WTC11 (cell line): Measurements from ENCODE around the gene IQCE. TPM values are rescaled to one million over a fixed set of nuclear protein-coding genes. Genes with fewer than 3 reads are reported as not detected.

Source experiments
- ATAC-seq: fragments of 200-7000 bp; cut with Tn5 transposase; 2 replicates; pipeline ENCODE4 v1.10.0; 2021; ENCODE audit warnings: mild to moderate bottlenecking, moderate library complexity
- CTCF ChIA-PET: fragments of 300-600 bp; sonication (Branson Sonifier 250); formaldehyde crosslinking; loops from one replicate; lab custom pipeline; 2021; ENCODE audit warnings: antibody characterized with exemption; lab: Charles Lee
- POLR2A ChIA-PET: fragments of 350-600 bp; sonication (Branson Sonifier 250); formaldehyde crosslinking; loops from one replicate; lab custom pipeline; 2021; ENCODE audit warnings: antibody characterized with exemption; lab: Charles Lee
- DNase-seq: peaks from one replicate; pipeline ENCODE4 v3.0.0; 2021; ENCODE audit warnings: low spot score
- H3K27ac Mint-ChIP-seq: 2 replicates; pipeline ENCODE4 v1.8.0; 2021; ENCODE audit warnings: mixed read lengths
- H3K27me3 Mint-ChIP-seq: 2 replicates; pipeline ENCODE4 v1.8.0; 2021; ENCODE audit warnings: low read depth, mild to moderate bottlenecking, moderate library complexity, mixed read lengths
- H3K36me3 Mint-ChIP-seq: 2 replicates; pipeline ENCODE4 v1.8.0; 2021; ENCODE audit warnings: mixed read lengths
- H3K4me1 Mint-ChIP-seq: 2 replicates; pipeline ENCODE4 v1.8.0; 2022; ENCODE audit warnings: mixed read lengths
- H3K4me3 Mint-ChIP-seq: 2 replicates; pipeline ENCODE4 v1.8.0; 2021; ENCODE audit warnings: mild to moderate bottlenecking, moderate library complexity, mixed read lengths
- H3K9me3 Mint-ChIP-seq: 2 replicates; pipeline ENCODE4 v1.8.0; 2021; ENCODE audit warnings: mixed read lengths
- ATF1 ChIP-seq: sonication (generic); formaldehyde crosslinking; IDR thresholded peaks from 2 replicates; pipeline ENCODE4 v1.8.1; 2023; ENCODE audit warnings: mild to moderate bottlenecking, moderate library complexity, missing genetic modification reagents
- ATF3 ChIP-seq: sonication (generic); formaldehyde crosslinking; conservative IDR thresholded peaks from 2 replicates; pipeline ENCODE4 v1.8.1; 2022; ENCODE audit warnings: mild to moderate bottlenecking, missing genetic modification reagents
- ESRRA ChIP-seq: sonication (generic); formaldehyde crosslinking; IDR thresholded peaks from 2 replicates; pipeline ENCODE4 v1.8.1; 2022; ENCODE audit warnings: mild to moderate bottlenecking, missing genetic modification reagents, borderline replicate concordance
- ETV6 ChIP-seq: sonication (generic); formaldehyde crosslinking; IDR thresholded peaks from 2 replicates; pipeline ENCODE4 v1.8.1; 2022; ENCODE audit warnings: mild to moderate bottlenecking, missing genetic modification reagents
- FOXP1 ChIP-seq: sonication (generic); formaldehyde crosslinking; IDR thresholded peaks from 2 replicates; pipeline ENCODE4 v1.8.0; 2022; ENCODE audit warnings: missing genetic modification reagents, mild to moderate bottlenecking, moderate library complexity, borderline replicate concordance
- HMGXB4 ChIP-seq: sonication (generic); formaldehyde crosslinking; IDR thresholded peaks from 2 replicates; pipeline ENCODE4 v1.8.1; 2023; ENCODE audit warnings: mild to moderate bottlenecking, moderate library complexity, missing genetic modification reagents
- NR1H2 ChIP-seq: sonication (generic); formaldehyde crosslinking; IDR thresholded peaks from 2 replicates; pipeline ENCODE4 v1.9.0; 2021; ENCODE audit warnings: mild to moderate bottlenecking, moderate library complexity, missing genetic modification reagents
- RELA ChIP-seq: sonication (generic); formaldehyde crosslinking; IDR thresholded peaks from 2 replicates; pipeline ENCODE4 v1.8.1; 2022; ENCODE audit warnings: missing genetic modification reagents, mild to moderate bottlenecking, borderline replicate concordance
- RORB ChIP-seq: fragments of 250-450 bp; sonication (Bioruptor Pico); IDR thresholded peaks from 2 replicates; pipeline ENCODE4 v1.9.0; 2021; ENCODE audit warnings: mild to moderate bottlenecking
- ZNF138 ChIP-seq: sonication (generic); formaldehyde crosslinking; conservative IDR thresholded peaks from 2 replicates; pipeline ENCODE4 v1.8.1; 2022; ENCODE audit warnings: mild to moderate bottlenecking, moderate library complexity, missing genetic modification reagents
- ZNF416 ChIP-seq: fragments of 250-450 bp; sonication (Bioruptor Pico); IDR thresholded peaks from 2 replicates; pipeline ENCODE4 v1.9.0; 2021; ENCODE audit warnings: mild to moderate bottlenecking, inconsistent platforms
- ZNF671 ChIP-seq: fragments of 250-450 bp; sonication (Bioruptor Pico); IDR thresholded peaks from 2 replicates; pipeline ENCODE4 v1.8.0; 2021; ENCODE audit warnings: mild to moderate bottlenecking
- total RNA-seq: library from RNA; stranded (reverse); gene quantifications from 3 replicates; pipeline ENCODE4 v1.2.3, GENCODE V29; 2021
- TF ChIP-seq, protein P1 (sequence below): sonication (generic); formaldehyde crosslinking; IDR thresholded peaks from 2 replicates; pipeline ENCODE4 v1.8.1; 2023; ENCODE audit warnings: mild to moderate bottlenecking, missing genetic modification reagents, moderate library complexity
- TF ChIP-seq, protein P2 (sequence below): sonication (generic); formaldehyde crosslinking; IDR thresholded peaks from 2 replicates; pipeline ENCODE4 v1.8.0; 2023; ENCODE audit warnings: missing genetic modification reagents, mild to moderate bottlenecking, borderline replicate concordance
- TF ChIP-seq, protein P3 (sequence below): sonication (generic); formaldehyde crosslinking; IDR thresholded peaks from 2 replicates; pipeline ENCODE4 v1.8.1; 2022; ENCODE audit warnings: missing genetic modification reagents, borderline replicate concordance
- TF ChIP-seq, protein P4 (sequence below): sonication (generic); formaldehyde crosslinking; IDR thresholded peaks from 2 replicates; pipeline ENCODE4 v1.8.0; 2022; ENCODE audit warnings: mild to moderate bottlenecking, missing genetic modification reagents
- TF ChIP-seq, protein P5 (sequence below): sonication (generic); formaldehyde crosslinking; IDR thresholded peaks from 2 replicates; pipeline ENCODE4 v1.8.0; 2022; ENCODE audit warnings: mild to moderate bottlenecking, missing genetic modification reagents

IQCE gene
- total RNA-seq, 1 experiment from 2014 or later = 4.4 TPM

- peaks cover 30% of the 10 kb centered on the region for H3K4me1 Mint-ChIP-seq
- no peak overlapping the region for H3K4me3 Mint-ChIP-seq
- POLR2A ChIA-PET = interaction anchor here (1.9 kb wide), 1 partner anchor 20 kb away, joined by 6 read pairs; no protein-coding TSS in a partner anchor
- TF ChIP-seq NR1H2 (CRISPR knock-in tag) = no peak
- TF ChIP-seq, protein P1, sequence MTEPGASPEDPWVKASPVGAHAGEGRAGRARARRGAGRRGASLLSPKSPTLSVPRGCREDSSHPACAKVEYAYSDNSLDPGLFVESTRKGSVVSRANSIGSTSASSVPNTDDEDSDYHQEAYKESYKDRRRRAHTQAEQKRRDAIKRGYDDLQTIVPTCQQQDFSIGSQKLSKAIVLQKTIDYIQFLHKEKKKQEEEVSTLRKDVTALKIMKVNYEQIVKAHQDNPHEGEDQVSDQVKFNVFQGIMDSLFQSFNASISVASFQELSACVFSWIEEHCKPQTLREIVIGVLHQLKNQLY (CRISPR knock-in tag) = no peak
- TF ChIP-seq, protein P2, sequence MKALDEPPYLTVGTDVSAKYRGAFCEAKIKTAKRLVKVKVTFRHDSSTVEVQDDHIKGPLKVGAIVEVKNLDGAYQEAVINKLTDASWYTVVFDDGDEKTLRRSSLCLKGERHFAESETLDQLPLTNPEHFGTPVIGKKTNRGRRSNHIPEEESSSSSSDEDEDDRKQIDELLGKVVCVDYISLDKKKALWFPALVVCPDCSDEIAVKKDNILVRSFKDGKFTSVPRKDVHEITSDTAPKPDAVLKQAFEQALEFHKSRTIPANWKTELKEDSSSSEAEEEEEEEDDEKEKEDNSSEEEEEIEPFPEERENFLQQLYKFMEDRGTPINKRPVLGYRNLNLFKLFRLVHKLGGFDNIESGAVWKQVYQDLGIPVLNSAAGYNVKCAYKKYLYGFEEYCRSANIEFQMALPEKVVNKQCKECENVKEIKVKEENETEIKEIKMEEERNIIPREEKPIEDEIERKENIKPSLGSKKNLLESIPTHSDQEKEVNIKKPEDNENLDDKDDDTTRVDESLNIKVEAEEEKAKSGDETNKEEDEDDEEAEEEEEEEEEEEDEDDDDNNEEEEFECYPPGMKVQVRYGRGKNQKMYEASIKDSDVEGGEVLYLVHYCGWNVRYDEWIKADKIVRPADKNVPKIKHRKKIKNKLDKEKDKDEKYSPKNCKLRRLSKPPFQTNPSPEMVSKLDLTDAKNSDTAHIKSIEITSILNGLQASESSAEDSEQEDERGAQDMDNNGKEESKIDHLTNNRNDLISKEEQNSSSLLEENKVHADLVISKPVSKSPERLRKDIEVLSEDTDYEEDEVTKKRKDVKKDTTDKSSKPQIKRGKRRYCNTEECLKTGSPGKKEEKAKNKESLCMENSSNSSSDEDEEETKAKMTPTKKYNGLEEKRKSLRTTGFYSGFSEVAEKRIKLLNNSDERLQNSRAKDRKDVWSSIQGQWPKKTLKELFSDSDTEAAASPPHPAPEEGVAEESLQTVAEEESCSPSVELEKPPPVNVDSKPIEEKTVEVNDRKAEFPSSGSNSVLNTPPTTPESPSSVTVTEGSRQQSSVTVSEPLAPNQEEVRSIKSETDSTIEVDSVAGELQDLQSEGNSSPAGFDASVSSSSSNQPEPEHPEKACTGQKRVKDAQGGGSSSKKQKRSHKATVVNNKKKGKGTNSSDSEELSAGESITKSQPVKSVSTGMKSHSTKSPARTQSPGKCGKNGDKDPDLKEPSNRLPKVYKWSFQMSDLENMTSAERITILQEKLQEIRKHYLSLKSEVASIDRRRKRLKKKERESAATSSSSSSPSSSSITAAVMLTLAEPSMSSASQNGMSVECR (CRISPR knock-in tag) = no peak
- TF ChIP-seq ATF3 = no peak
- no peak for TF ChIP-seq ETV6
- TF ChIP-seq, protein P3, sequence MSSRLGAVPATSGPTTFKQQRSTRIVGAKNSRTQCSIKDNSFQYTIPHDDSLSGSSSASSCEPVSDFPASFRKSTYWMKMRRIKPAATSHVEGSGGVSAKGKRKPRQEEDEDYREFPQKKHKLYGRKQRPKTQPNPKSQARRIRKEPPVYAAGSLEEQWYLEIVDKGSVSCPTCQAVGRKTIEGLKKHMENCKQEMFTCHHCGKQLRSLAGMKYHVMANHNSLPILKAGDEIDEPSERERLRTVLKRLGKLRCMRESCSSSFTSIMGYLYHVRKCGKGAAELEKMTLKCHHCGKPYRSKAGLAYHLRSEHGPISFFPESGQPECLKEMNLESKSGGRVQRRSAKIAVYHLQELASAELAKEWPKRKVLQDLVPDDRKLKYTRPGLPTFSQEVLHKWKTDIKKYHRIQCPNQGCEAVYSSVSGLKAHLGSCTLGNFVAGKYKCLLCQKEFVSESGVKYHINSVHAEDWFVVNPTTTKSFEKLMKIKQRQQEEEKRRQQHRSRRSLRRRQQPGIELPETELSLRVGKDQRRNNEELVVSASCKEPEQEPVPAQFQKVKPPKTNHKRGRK (CRISPR knock-in tag) = no peak
- no peak for TF ChIP-seq ATF1
- TF ChIP-seq, protein P4, sequence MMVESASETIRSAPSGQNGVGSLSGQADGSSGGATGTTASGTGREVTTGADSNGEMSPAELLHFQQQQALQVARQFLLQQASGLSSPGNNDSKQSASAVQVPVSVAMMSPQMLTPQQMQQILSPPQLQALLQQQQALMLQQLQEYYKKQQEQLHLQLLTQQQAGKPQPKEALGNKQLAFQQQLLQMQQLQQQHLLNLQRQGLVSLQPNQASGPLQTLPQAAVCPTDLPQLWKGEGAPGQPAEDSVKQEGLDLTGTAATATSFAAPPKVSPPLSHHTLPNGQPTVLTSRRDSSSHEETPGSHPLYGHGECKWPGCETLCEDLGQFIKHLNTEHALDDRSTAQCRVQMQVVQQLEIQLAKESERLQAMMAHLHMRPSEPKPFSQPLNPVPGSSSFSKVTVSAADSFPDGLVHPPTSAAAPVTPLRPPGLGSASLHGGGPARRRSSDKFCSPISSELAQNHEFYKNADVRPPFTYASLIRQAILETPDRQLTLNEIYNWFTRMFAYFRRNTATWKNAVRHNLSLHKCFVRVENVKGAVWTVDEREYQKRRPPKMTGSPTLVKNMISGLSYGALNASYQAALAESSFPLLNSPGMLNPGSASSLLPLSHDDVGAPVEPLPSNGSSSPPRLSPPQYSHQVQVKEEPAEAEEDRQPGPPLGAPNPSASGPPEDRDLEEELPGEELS (CRISPR knock-in tag) = no peak
- no peak for TF ChIP-seq HMGXB4
- TF ChIP-seq ESRRA (CRISPR knock-in tag) = no peak
- TF ChIP-seq RORB (CRISPR knock-in tag) = no peak
- TF ChIP-seq ZNF416 = no peak
- no peak for TF ChIP-seq ZNF671 (CRISPR knock-in tag)
- TF ChIP-seq RELA = no peak
- TF ChIP-seq ZNF138 (CRISPR knock-in tag) = no peak
- TF ChIP-seq FOXP1 (CRISPR knock-in tag) = no peak
- TF ChIP-seq, protein P5, sequence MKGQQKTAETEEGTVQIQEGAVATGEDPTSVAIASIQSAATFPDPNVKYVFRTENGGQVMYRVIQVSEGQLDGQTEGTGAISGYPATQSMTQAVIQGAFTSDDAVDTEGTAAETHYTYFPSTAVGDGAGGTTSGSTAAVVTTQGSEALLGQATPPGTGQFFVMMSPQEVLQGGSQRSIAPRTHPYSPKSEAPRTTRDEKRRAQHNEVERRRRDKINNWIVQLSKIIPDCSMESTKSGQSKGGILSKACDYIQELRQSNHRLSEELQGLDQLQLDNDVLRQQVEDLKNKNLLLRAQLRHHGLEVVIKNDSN (CRISPR knock-in tag) = no peak
- H3K9me3 Mint-ChIP-seq = no peaks in the 10 kb centered on the region
- no peak overlapping the region for H3K27ac Mint-ChIP-seq
- no peaks in the 10 kb centered on the region; the same call in 1 of the 2 replicates for H3K27me3 Mint-ChIP-seq
- ATAC-seq = no peak
- DNase-seq = no peak
- no peaks in the 10 kb centered on the region for H3K36me3 Mint-ChIP-seq
- CTCF ChIA-PET = interaction anchor here (0.7 to 3.9 kb wide), 4 partner anchors 8 to 96 kb away, joined by 3 to 27 read pairs (median 5); partner anchors contain the start of gene TTYH3
Observed at GRCh38 chr7:2613931-2614600, 55.3 kb downstream of the IQCE start.
